Measurements from ENCODE around the gene TMEM135.

DNA sequence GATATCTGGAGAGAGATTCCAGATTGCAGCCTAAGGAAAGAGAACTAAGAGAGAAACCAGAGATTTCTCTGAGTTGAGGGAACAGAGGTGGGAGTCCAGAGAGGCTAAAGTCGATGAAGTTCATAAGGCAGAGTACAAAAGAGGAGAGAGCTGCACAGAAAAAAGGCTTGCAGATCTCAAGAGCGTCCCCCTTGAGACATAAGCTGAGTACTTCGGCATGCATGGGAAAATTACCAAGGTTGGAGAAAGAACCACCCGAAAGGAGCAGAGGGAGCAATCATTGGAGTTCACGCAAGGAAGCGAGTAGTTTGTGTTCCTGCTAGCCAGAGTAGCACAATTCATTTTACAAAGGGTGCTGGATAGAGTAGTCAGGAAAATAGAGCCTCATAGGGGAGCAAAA, 293.5 kb downstream of the TMEM135 start:
- TF ChIP-seq CTCF (IDR thresholded peaks at IDR 0.05), result no peak
- TF ChIP-seq POLR2AphosphoS5 (IDR thresholded peaks at IDR 0.05; ENCODE audit: low read depth, low read length), result no peak
- TF ChIP-seq, protein P1, sequence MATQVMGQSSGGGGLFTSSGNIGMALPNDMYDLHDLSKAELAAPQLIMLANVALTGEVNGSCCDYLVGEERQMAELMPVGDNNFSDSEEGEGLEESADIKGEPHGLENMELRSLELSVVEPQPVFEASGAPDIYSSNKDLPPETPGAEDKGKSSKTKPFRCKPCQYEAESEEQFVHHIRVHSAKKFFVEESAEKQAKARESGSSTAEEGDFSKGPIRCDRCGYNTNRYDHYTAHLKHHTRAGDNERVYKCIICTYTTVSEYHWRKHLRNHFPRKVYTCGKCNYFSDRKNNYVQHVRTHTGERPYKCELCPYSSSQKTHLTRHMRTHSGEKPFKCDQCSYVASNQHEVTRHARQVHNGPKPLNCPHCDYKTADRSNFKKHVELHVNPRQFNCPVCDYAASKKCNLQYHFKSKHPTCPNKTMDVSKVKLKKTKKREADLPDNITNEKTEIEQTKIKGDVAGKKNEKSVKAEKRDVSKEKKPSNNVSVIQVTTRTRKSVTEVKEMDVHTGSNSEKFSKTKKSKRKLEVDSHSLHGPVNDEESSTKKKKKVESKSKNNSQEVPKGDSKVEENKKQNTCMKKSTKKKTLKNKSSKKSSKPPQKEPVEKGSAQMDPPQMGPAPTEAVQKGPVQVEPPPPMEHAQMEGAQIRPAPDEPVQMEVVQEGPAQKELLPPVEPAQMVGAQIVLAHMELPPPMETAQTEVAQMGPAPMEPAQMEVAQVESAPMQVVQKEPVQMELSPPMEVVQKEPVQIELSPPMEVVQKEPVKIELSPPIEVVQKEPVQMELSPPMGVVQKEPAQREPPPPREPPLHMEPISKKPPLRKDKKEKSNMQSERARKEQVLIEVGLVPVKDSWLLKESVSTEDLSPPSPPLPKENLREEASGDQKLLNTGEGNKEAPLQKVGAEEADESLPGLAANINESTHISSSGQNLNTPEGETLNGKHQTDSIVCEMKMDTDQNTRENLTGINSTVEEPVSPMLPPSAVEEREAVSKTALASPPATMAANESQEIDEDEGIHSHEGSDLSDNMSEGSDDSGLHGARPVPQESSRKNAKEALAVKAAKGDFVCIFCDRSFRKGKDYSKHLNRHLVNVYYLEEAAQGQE (IDR thresholded peaks at IDR 0.05; ENCODE audit: insufficient read depth in 1 of 2, low read depth in 2 of 2, low read length in 1 of 2), result no peak
- TF ChIP-seq TCF7L2 (IDR thresholded peaks at IDR 0.05; ENCODE audit: low read depth, low read length), result no peak
- TF ChIP-seq SIN3A (IDR thresholded peaks at IDR 0.05; ENCODE audit: borderline replicate concordance, insufficient read depth, low read depth, low read length), result no peak
